Neural cell (in vitro differentiated cells): ENCODE results near the gene CEP126. TPM values are rescaled to one million over a fixed set of nuclear protein-coding genes. Genes with fewer than 3 reads are reported as not detected.

ENCODE experiments used
- H2AFZ ChIP-seq: fragments of 200-600, 300-800 bp; sonication (generic), shearing (Covaris generic); 2 replicates; pipeline ENCODE4 v1.6.0; 2014; ENCODE audit warnings: low read depth, mild to moderate bottlenecking, antibody characterized with exemption, low read length, moderate library complexity
- H3F3A ChIP-seq: fragments of 200-600 bp; shearing (Covaris generic); 2 replicates; pipeline ENCODE4 v1.6.1; 2016; ENCODE audit warnings: mild to moderate bottlenecking, moderate library complexity, mixed read lengths, antibody characterized with exemption, low read length; ENCODE audit not compliant: insufficient read depth, poor library complexity, severe bottlenecking
- H3K27ac ChIP-seq: fragments of 200-600, 300-800 bp; sonication (generic), shearing (Covaris generic); 2 replicates; pipeline ENCODE4 v1.5.1; 2014; ENCODE audit warnings: mild to moderate bottlenecking, low read length, moderate library complexity
- H3K27me3 ChIP-seq: fragments of 300-800, 200-600 bp; sonication (generic), shearing (Covaris generic); 2 replicates; pipeline ENCODE4 v1.6.0; 2014; ENCODE audit warnings: mild to moderate bottlenecking, low read depth, low read length, moderate library complexity; ENCODE audit not compliant: insufficient read depth
- H3K36me3 ChIP-seq: fragments of 300-800, 200-600 bp; sonication (generic), shearing (Covaris generic); 2 replicates; pipeline ENCODE4 v1.5.1; 2014; ENCODE audit warnings: mild to moderate bottlenecking, antibody characterized with exemption, low read length, moderate library complexity; ENCODE audit not compliant: insufficient read depth
- H3K4me2 ChIP-seq: fragments of 300-800, 200-600 bp; sonication (generic), shearing (Covaris generic); 2 replicates; pipeline ENCODE4 v1.6.0; 2014; ENCODE audit warnings: mild to moderate bottlenecking, low read length
- H3K4me3 ChIP-seq: fragments of 300-800, 200-600 bp; sonication (generic), shearing (Covaris generic); 2 replicates; pipeline ENCODE4 v1.5.1; 2014; ENCODE audit warnings: mild to moderate bottlenecking, low read length, moderate library complexity
- H3K79me2 ChIP-seq: fragments of 200-600 bp; shearing (Covaris generic); replicated peaks from 2 replicates; pipeline ENCODE4 v1.6.0; 2014; ENCODE audit warnings: mild to moderate bottlenecking, low read length, moderate library complexity; ENCODE audit not compliant: insufficient read depth
- H3K9ac ChIP-seq: fragments of 300-800, 200-600 bp; sonication (generic), shearing (Covaris generic); 2 replicates; pipeline ENCODE4 v1.6.1; 2016; ENCODE audit warnings: mild to moderate bottlenecking, low read length, mixed read lengths
- H3K9me2 ChIP-seq: fragments of 200-600 bp; shearing (Covaris generic); 2 replicates; pipeline ENCODE4 v1.6.1; 2016; ENCODE audit warnings: mild to moderate bottlenecking, low read length, mixed read lengths; ENCODE audit not compliant: insufficient read depth
- H3K9me3 ChIP-seq: fragments of 200-600, 300-800 bp; sonication (generic), shearing (Covaris generic); 2 replicates; pipeline ENCODE4 v1.6.1; 2016; ENCODE audit warnings: mild to moderate bottlenecking, mixed run types, low read length, moderate library complexity, mixed read lengths
- H4K20me1 ChIP-seq: fragments of 200-600 bp; shearing (Covaris generic); 2 replicates; pipeline ENCODE4 v1.6.1; 2016; ENCODE audit warnings: mild to moderate bottlenecking, mixed run types; ENCODE audit not compliant: insufficient read depth
- EP300 ChIP-seq: fragments of 450-650 bp; conservative IDR thresholded peaks from 2 replicates; pipeline ENCODE4 v1.6.1; 2014; ENCODE audit warnings: antibody characterized with exemption, mild to moderate bottlenecking, moderate library complexity; ENCODE audit not compliant: poor library complexity, severe bottlenecking
- EZH2 ChIP-seq: fragments of 200-600, 300-800 bp; shearing (Covaris generic), sonication (generic); IDR thresholded peaks from 2 replicates; pipeline ENCODE4 v1.6.1; 2014; ENCODE audit warnings: antibody characterized with exemption, low read length, borderline replicate concordance, mild to moderate bottlenecking; ENCODE audit not compliant: insufficient read depth, poor library complexity, severe bottlenecking
- MXI1 ChIP-seq: fragments of 450-650 bp; conservative IDR thresholded peaks from 2 replicates; pipeline ENCODE4 v1.6.1; 2014; ENCODE audit warnings: antibody characterized with exemption, mild to moderate bottlenecking; ENCODE audit not compliant: poor library complexity, severe bottlenecking
- POLR2AphosphoS5 ChIP-seq: IDR thresholded peaks from 2 replicates; pipeline ENCODE4 v1.6.1; 2012
- RAD21 ChIP-seq: fragments of 450-650 bp; conservative IDR thresholded peaks from 2 replicates; pipeline ENCODE4 v1.6.1; 2014; ENCODE audit warnings: antibody characterized with exemption, mild to moderate bottlenecking, moderate library complexity
- SMC3 ChIP-seq: fragments of 450-650 bp; conservative IDR thresholded peaks from 2 replicates; pipeline ENCODE4 v1.6.1; 2014; ENCODE audit warnings: antibody characterized with exemption, mild to moderate bottlenecking, moderate library complexity; ENCODE audit not compliant: poor library complexity
- TAF1 ChIP-seq: IDR thresholded peaks from 2 replicates; pipeline ENCODE4 v1.6.1; 2012; ENCODE audit warnings: low read depth
- polyA plus RNA-seq: library from polyadenylated mRNA; depleted of rRNA; stranded (reverse); fragments of >200 nt; gene quantifications from 2 replicates; pipeline ENCODE4 v1.2.3, GENCODE V29; 2014
- TF ChIP-seq, protein P1 (sequence below): IDR thresholded peaks from 2 replicates; pipeline ENCODE4 v1.6.1; 2012; ENCODE audit warnings: borderline replicate concordance
- TF ChIP-seq, protein P2 (sequence below): fragments of 450-650 bp; IDR thresholded peaks from 2 replicates; pipeline ENCODE4 v1.5.1; 2014; ENCODE audit warnings: antibody characterized with exemption, mild to moderate bottlenecking, moderate library complexity; ENCODE audit not compliant: poor library complexity, severe bottlenecking

CEP126 gene
- polyA plus RNA-seq, 1 donor from 2014 or later, result 1.8 TPM

DNA sequence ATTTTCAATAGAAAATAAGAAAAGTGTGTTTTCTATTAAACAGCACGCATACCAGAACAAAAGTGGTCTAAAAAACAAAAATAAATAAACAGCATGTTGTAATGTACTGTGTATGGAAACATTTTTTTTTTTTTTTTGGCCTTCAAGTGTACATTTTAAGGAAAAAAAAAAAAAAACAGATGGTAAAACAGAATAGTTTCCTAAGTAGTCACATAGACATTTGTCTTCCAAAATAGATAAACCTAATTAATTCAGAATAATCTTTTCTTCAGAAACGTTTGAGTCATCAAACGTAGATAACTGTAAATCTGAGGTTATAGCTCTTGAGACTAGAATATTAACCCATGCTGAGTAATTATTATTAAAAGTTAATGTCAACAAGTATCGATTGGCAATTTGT lies 132.0 kb downstream of the CEP126 start:
- H3K9me2 ChIP-seq, result no peaks in the 10 kb centered on the region
- peak overlapping the region; percentile 54 for H3K4me3 ChIP-seq
- H3F3A ChIP-seq, result no peaks in the 10 kb centered on the region
- H4K20me1 ChIP-seq, result no peaks in the 10 kb centered on the region
- H3K4me2 ChIP-seq, result no peak overlapping the region
- no peak for TF ChIP-seq SMC3
- H3K9me3 ChIP-seq, result no peaks in the 10 kb centered on the region
- no peaks in the 10 kb centered on the region for H3K27me3 ChIP-seq
- H3K79me2 ChIP-seq, result no peaks in the 10 kb centered on the region
- H2AFZ ChIP-seq, result no peak overlapping the region
- H3K36me3 ChIP-seq, result no peaks in the 10 kb centered on the region
- no peak overlapping the region for H3K9ac ChIP-seq
- no peak overlapping the region for H3K27ac ChIP-seq

- no peaks in the 10 kb centered on the region for H3K9me2 ChIP-seq
- no peaks in the 10 kb centered on the region for H3K79me2 ChIP-seq
- no peak within 1 kb of the TSS for H3K9ac ChIP-seq
- peak within 1 kb of the TSS; percentile 54 for H3K4me3 ChIP-seq
- TF ChIP-seq RAD21 (no peak), MXI1 (no peak), TAF1 (no peak), EP300 (no peak), SMC3 (no peak), POLR2AphosphoS5 (no peak), EZH2 (no peak)
- TF ChIP-seq, protein P1, sequence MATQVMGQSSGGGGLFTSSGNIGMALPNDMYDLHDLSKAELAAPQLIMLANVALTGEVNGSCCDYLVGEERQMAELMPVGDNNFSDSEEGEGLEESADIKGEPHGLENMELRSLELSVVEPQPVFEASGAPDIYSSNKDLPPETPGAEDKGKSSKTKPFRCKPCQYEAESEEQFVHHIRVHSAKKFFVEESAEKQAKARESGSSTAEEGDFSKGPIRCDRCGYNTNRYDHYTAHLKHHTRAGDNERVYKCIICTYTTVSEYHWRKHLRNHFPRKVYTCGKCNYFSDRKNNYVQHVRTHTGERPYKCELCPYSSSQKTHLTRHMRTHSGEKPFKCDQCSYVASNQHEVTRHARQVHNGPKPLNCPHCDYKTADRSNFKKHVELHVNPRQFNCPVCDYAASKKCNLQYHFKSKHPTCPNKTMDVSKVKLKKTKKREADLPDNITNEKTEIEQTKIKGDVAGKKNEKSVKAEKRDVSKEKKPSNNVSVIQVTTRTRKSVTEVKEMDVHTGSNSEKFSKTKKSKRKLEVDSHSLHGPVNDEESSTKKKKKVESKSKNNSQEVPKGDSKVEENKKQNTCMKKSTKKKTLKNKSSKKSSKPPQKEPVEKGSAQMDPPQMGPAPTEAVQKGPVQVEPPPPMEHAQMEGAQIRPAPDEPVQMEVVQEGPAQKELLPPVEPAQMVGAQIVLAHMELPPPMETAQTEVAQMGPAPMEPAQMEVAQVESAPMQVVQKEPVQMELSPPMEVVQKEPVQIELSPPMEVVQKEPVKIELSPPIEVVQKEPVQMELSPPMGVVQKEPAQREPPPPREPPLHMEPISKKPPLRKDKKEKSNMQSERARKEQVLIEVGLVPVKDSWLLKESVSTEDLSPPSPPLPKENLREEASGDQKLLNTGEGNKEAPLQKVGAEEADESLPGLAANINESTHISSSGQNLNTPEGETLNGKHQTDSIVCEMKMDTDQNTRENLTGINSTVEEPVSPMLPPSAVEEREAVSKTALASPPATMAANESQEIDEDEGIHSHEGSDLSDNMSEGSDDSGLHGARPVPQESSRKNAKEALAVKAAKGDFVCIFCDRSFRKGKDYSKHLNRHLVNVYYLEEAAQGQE, result no peak
- TF ChIP-seq, protein P2, sequence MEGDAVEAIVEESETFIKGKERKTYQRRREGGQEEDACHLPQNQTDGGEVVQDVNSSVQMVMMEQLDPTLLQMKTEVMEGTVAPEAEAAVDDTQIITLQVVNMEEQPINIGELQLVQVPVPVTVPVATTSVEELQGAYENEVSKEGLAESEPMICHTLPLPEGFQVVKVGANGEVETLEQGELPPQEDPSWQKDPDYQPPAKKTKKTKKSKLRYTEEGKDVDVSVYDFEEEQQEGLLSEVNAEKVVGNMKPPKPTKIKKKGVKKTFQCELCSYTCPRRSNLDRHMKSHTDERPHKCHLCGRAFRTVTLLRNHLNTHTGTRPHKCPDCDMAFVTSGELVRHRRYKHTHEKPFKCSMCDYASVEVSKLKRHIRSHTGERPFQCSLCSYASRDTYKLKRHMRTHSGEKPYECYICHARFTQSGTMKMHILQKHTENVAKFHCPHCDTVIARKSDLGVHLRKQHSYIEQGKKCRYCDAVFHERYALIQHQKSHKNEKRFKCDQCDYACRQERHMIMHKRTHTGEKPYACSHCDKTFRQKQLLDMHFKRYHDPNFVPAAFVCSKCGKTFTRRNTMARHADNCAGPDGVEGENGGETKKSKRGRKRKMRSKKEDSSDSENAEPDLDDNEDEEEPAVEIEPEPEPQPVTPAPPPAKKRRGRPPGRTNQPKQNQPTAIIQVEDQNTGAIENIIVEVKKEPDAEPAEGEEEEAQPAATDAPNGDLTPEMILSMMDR, result no peak
- no peaks in the 10 kb centered on the region for H3K9me3 ChIP-seq
- no peak within 1 kb of the TSS for H2AFZ ChIP-seq
- H3K27me3 ChIP-seq, result no peaks in the 10 kb centered on the region
- H4K20me1 ChIP-seq, result no peaks in the 10 kb centered on the region
- no peak within 1 kb of the TSS for H3K27ac ChIP-seq
- no peaks in the 10 kb centered on the region for H3F3A ChIP-seq
- no peak within 1 kb of the TSS for H3K4me2 ChIP-seq
- H3K36me3 ChIP-seq, result no peaks in the 10 kb centered on the region
These were observed 132.6 kb downstream of the CEP126 start, which contains the start of gene CFAP300 for GRCh38 chr11:102047305-102047924. CFAP300 (plus strand) TSS chr11:102047437; CDS start chr11:102047471, 34 bp downstream.

Other genes starting within 250 kb of the CEP126 start
- not detected in 2 replicates for gene ANGPTL5, start 1.5 kb downstream of the CEP126 start, polyA plus RNA-seq
- gene CFAP300, start 132.4 kb downstream of the CEP126 start, polyA plus RNA-seq, result not detected in 2 replicates
- 0.46 and 0.98 TPM in 2 replicates for gene YAP1, start 195.4 kb downstream of the CEP126 start, polyA plus RNA-seq